HG03520 (cell line): ENCODE data around the gene BBX.
A peak's percentile ranks its signal among the peaks of the same experiment; 100 is the strongest.

Source experiments
- ATAC-seq: cut with Tn5 transposase; IDR thresholded peaks from one replicate; pipeline ENCODE4 v1.9.1; 2021; ENCODE audit warnings: mild to moderate bottlenecking, moderate library complexity; ENCODE audit not compliant: unreplicated experiment

Gene BBX

DNA sequence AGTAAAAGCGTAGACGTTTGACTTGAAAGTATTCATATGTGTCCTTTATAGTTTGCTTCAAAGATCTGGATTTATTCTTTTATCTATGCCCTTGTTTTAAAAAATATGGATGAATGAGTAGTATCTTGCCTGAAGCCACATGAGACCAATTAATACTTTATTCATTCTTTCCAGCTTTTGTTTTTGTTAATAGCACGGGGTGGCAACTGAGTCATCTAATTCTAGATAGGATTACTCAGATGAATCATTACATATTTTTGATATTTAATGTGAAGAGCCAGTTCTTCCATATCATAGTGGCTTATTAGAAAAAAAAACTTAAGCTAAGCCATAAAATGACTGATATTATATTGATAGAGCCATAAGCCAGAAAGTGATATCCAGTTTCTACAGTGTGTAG lies 121.9 kb downstream of the BBX start:
- no peak for ATAC-seq

DNA sequence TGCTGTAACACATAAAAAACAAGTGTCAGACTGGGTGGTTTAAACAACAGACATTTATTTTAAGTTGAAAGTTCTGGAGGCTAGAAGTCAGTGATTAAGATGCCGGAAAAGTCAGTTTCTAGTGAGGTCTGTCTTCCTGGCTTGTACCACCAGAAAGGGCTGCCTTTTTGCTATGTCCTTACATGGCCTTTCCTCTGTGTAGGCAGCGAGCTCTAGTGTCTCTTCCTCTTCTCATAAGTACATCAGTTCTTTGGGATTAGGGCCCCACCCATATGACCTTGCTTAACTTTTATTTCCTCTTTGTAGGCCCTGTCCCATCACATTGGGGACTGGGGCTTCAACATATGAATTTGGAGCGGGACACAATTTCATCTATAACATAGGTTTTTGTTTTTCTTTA lies 128.0 kb downstream of the BBX start:
- ATAC-seq: no peak

GRCh38 chr3:107651782-107652181 lies 129.0 kb downstream of the BBX start:
- peak; percentile 89 for ATAC-seq

GRCh38 chr3:107654218-107654617 lies 131.5 kb downstream of the BBX start:
- no peak for ATAC-seq

DNA sequence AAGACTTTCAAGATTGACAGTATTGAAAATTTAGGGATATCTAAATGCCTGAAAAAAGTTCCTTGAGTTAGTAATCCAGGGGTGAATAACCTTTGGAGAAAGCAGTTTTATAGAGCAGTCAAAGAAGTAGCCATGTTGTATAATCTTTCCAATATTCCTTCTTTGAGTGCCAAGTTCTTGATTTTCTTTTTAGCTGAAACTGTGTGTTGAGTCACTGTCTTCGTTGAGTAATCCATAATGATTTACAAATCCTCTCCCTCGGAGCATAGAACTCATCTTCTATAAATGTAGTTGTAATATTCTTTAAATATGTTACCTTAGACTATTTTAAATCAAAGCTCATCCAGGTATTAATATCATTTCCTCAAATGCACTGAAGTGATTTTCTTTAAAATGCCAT lies 135.2 kb downstream of the BBX start:
- no peak for ATAC-seq

DNA sequence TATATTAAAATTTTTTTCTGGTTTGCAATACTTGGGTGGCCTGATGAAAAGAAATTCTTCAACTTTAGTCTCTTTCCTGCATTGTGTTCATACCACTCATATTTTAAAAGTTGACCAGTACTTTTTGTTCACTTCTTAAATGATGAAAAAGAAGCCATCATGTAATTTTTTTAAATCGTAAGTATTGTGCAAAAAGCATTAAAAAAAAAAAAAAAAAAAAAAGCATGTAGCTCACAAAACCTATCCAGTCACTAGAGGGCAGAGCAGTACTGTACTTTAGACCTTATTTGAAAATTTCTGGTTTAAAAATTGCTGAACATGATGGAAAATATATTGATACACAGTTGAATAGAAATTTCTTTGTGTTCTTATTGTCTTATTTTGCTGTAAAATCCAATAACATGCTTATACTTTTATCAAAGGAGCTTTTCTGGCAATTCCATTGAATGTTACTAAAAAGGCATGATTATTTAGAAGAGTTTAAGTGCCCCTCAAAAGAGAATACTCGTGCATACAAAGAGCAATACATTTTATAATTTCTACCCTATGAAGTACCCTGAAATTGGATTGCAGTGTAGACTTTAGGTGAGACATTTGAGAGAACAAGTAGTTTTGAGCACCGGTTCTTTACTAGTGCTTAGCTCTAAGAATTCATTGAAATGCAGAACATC lies 137.7 kb downstream of the BBX start:
- no peak for ATAC-seq

GRCh38 chr3:107661447-107662123 lies 138.8 kb downstream of the BBX start:
- ATAC-seq: no peak

GRCh38 chr3:107662124-107662507 lies 139.4 kb downstream of the BBX start:
- no peak for ATAC-seq

DNA sequence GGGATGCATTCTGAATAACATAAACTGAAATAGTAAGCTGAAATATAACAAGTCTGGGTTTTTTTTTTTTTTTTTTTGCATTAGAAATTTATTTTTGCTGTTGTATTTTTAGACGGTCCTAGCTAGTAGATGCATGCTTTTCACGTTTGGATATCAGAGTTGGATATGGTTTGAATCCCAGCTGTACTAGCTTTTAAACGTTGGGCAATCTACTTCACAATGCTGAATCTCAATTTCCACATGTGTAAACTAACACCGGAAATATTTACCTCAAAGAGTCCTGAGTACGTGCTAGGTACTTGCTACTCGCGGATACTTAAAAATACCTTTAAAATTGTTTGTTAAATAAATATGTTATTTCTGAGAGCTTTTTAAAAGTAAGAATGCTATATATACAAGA lies 139.8 kb downstream of the BBX start:
- ATAC-seq: no peak

DNA sequence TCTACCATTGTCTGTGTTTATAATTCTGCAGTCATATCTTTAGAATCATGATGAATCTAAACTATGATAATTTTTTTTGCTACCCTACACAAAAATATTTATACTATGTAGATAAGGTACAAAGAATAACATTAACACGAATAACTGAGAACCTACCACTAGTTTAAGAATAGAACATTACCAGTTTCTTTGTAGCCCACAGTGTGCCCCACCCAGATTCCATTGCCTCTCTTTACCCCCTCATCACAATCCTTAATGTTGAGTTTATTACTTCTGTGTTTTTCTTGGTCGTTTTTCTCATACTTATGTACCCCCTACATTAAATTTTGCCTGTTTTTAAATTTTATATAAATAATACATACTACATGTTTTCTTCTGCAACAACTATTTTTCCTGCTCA lies 140.5 kb downstream of the BBX start:
- no peak for ATAC-seq

DNA sequence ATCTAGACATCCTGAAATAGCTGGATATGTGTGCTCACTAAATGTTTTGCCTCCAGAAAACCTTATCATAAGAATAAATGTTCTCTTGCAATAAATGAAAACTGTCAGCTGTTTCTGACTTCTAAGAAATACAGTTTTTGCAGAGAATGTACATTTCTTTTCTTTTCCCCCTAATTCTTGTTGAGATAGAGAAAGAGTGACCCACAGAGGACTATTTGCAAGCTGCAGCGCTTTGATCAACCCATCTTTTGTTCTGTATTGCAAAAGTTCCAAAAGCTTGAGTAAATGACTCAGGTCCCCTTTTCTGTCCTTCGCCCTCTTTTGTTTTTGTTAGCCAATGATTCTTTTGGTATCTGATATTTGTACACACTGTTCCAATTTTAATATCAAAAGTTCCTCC lies 141.9 kb downstream of the BBX start:
- ATAC-seq: no peak

DNA sequence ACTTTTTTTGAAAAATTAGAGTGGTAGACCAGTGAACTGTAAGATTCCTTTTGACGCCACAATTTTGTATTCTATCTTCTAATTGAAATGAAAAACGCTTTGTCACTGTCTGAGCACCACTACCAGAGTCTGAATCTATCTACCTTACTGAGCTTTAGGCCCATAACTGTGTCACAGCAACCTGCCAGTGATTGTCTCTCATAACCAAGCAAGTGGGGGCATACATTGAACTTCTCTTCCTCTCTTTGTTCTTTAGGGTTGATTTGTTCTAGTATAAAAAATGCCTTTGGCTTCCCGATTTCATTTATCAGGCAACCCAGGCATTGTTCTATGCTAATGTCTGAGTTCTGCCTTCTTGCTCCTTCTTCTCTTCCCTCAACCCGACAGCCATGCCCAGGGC lies 142.6 kb downstream of the BBX start:
- no peak for ATAC-seq

GRCh38 chr3:107666853-107667252 lies 144.1 kb downstream of the BBX start:
- no peak for ATAC-seq

GRCh38 chr3:107668416-107668815 lies 145.7 kb downstream of the BBX start:
- ATAC-seq: no peak

DNA sequence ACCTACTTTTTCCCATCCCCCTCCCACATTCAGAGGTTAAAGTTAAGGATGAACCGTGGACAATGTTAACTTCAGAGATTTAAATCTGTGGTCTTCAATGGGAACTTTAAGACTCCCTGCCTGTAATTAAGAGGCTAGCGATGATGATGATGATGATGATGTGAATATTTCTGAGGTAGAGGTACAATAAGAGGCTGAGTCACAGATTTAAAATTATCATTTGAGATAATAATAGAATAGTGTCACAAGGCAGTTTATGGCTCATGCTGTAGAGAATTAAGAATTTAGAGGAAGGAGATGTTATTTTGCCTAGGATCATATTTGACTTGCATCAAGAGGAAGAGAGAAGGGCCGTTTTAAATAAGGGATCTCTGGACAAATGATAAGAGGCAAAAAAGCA lies 146.2 kb downstream of the BBX start:
- no peak for ATAC-seq

- ATAC-seq: no peak
These were observed 146.9 kb downstream of the BBX start for GRCh38 chr3:107669669-107670068.

- ATAC-seq: no peak
These were observed 148.2 kb downstream of the BBX start for GRCh38 chr3:107670986-107671385.

DNA sequence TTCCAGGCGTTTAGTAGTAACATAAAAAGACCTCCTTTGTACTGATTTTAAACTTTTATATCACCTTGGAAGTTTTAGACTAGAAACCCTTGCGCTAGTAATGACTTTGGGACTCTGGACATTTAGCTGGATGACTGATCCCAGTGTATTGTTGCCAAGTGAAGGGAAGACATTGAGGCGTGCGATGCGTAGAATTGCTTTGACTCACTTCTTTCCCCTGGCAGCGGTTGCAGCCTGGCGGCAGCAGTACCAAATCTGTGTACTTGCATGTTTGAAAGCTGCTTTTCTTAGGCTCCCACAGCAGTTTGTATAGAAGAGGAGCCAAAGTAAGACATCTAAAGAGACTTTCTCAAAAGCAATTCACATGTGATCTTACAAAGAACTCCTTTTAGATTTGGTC lies 151.6 kb downstream of the BBX start:
- ATAC-seq: no peak

DNA sequence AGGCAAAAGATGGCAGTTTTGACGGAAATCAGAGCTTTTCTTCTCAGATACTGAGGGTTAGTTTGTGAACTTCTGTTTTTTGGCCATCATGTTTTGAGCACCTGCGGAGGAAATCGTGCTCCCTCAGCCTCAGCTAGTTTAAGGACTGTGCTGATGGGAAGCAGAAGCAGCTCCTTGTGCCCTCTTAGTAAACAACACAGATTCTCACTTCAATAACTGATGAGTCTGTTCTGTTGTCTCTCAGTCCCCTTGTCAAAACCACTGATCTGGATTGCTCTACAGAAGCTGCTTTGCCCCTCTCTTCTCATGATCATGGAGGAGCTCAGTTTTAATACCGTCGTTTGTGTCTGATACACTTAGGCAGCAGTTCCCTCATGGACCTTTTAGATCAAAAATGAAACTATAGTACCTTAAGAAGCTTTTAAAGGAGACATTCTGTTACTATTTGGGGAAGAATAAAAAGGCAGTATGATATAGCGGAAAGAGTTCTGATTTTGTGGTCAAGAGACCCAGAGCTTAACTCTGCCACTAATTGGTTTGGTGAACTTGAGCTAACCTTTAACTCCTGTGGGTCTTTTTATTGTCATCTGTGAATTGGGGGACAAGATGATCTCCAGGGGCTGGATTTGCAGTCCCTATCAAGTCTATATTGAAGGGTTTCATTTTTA lies 152.6 kb downstream of the BBX start:
- no peak for ATAC-seq

DNA sequence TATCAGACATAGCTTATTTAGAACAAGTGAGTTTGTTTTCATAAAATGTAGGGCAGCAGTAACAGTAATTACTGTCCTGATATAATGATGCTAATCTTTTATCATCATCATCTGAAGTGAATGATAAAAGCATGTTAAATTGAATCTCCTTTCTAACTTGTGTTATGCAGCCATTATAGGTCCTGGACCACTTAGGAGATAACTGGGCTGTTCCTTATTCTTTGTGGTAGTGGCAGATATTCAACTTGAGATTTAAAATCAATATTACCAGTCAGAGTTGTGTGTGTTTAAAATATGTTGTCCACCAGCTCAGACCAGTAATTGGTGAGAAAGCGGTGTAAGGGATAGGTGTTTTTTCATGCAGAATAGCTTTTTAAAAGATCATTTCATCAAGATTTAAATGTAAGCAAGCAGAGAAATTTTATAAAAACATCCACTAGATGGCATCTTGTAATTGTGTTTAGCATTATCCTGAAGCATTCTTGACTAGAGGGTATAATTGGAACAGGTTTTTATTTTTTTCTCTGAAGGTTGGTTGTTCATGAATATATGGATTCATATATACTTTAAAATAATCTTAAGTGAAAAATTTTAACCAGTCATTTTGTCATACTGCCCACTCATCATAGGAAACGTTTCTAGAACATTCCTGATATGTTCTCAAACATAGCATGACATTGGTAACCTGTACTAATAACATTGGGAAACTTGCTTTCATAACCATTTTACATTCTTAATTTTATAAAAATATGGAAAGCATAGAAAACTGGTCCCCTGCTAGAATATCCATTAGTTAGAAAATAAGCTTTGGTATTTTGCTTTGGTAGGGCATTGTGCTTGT lies 153.9 kb downstream of the BBX start:
- no peak for ATAC-seq

DNA sequence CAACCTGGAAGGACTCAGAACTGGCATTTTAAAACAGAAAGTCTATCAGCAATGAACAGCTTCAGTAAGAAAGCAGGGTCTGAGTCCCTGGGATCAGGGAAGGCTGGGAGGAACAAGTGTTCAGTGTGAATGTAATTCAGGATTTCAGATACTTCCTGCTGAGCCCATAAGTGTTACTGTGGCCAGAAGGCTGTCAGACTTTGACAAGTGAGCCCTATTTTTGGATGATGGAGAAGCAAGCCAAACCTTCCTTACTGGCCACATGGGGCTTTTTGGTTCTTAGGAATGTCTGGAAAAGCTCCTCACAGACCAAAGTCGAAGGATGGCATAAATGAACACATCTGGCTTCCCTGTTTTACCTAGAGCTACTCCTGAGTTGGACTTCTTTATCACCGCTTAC lies 157.2 kb downstream of the BBX start:
- ATAC-seq: no peak

DNA sequence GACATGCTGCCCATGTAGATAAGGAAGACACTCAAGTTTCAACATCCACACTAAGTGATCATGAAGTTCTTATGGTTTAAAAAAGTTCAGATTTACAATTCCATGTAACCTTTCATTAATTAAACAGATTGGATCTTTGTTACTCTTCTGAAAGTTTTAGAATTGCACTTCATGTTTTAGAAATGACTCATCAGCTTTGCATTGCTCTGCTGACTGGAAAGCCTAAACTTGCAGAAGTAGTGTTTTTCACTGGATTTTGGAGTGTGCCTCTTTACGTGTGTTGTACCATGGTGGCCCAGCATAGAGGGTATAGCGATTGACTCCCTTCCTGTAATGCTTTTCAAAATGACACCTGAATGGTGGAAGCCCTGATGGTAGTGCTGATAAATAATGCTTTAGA lies 157.9 kb downstream of the BBX start:
- no peak for ATAC-seq
